OCI-LY3 (cell line): ENCODE results near the gene PODXL.

ENCODE experiments used
- H2AFZ ChIP-seq: fragments of 200-600, 300-600 bp; shearing (Covaris generic); 2 replicates; pipeline ENCODE4 v1.6.0; 2014; ENCODE audit warnings: antibody characterized with exemption, low read depth, low read length
- H3K27ac ChIP-seq: fragments of 200-600, 300-600 bp; sonication (generic); 2 replicates; pipeline ENCODE4 v1.5.1; 2014; ENCODE audit warnings: mild to moderate bottlenecking, low read length, moderate library complexity, mixed read lengths
- H3K27me3 ChIP-seq: fragments of 200-600, 300-600 bp; sonication (generic); 2 replicates; pipeline ENCODE4 v1.6.1; 2014; ENCODE audit warnings: low read depth, low read length, mixed read lengths
- H3K36me3 ChIP-seq: fragments of 200-600, 300-600 bp; sonication (generic); replicated peaks from 2 replicates; pipeline ENCODE3; 2014; ENCODE audit warnings: low read depth, low read length, mixed read lengths
- H3K4me1 ChIP-seq: fragments of 300-600, 200-600 bp; sonication (generic); 2 replicates; pipeline ENCODE4 v1.6.1; 2014; ENCODE audit warnings: low read length, mixed read lengths
- H3K4me2 ChIP-seq: fragments of 200-600, 300-600 bp; sonication (generic); 2 replicates; pipeline ENCODE4 v1.6.1; 2014; ENCODE audit warnings: low read length, mixed read lengths
- H3K4me3 ChIP-seq: fragments of 300-600, 200-600 bp; sonication (generic); 2 replicates; pipeline ENCODE4 v1.5.1; 2014; ENCODE audit warnings: antibody characterized with exemption, mild to moderate bottlenecking, low read length, moderate library complexity
- H3K79me2 ChIP-seq: fragments of 300-600, 200-600 bp; shearing (Covaris generic); 2 replicates; pipeline ENCODE4 v1.6.1; 2014; ENCODE audit warnings: mild to moderate bottlenecking, low read length, mixed read lengths
- H3K9ac ChIP-seq: fragments of 300-600, 200-600 bp; shearing (Covaris generic); 2 replicates; pipeline ENCODE4 v1.6.0; 2014; ENCODE audit warnings: mild to moderate bottlenecking, low read length, moderate library complexity
- H3K9me3 ChIP-seq: fragments of 200-600, 300-600 bp; shearing (Covaris generic); 2 replicates; pipeline ENCODE4 v1.6.1; 2014; ENCODE audit warnings: low read length, mixed read lengths; ENCODE audit not compliant: insufficient read depth
- H4K20me1 ChIP-seq: fragments of 200-600, 300-600 bp; sonication (generic); 2 replicates; pipeline ENCODE4 v1.6.1; 2016; ENCODE audit warnings: low read length, mixed read lengths; ENCODE audit not compliant: insufficient read depth
- CTCF ChIP-seq: fragments of 200-600, 300-600 bp; sonication (generic); IDR thresholded peaks from 2 replicates; pipeline ENCODE4 v1.5.1; 2014; ENCODE audit warnings: antibody characterized with exemption, low read length, low read depth
- EZH2phosphoT487 ChIP-seq: fragments of 200-600 bp; shearing (Covaris generic); IDR thresholded peaks from 2 replicates; pipeline ENCODE4 v1.6.1; 2018; ENCODE audit warnings: antibody characterized with exemption, mixed run types, low read depth

Gene PODXL

GRCh38 chr7:131497454-131497853, 59.0 kb downstream of the PODXL start:
- no peak overlapping the region for H3K9ac ChIP-seq
- H4K20me1 ChIP-seq, result no peaks in the 10 kb centered on the region
- no peaks in the 10 kb centered on the region for H3K79me2 ChIP-seq
- H3K4me2 ChIP-seq, result no peak overlapping the region
- no peak overlapping the region for H3K27ac ChIP-seq
- no peak for TF ChIP-seq EZH2phosphoT487
- no peak for TF ChIP-seq CTCF
- no peaks in the 10 kb centered on the region for H3K9me3 ChIP-seq
- H2AFZ ChIP-seq, result no peak overlapping the region
- H3K27me3 ChIP-seq, result no peaks in the 10 kb centered on the region
- H3K4me3 ChIP-seq, result no peak overlapping the region
- peaks cover 12% of the 10 kb centered on the region for H3K36me3 ChIP-seq
- no peaks in the 10 kb centered on the region for H3K4me1 ChIP-seq

GRCh38 chr7:131495669-131496498, 60.5 kb downstream of the PODXL start:
- Histone ChIP-seq H3K27ac (no peak overlapping the region), H3K36me3 (peaks cover 12% of the 10 kb centered on the region), H3K79me2 (no peaks in the 10 kb centered on the region), H3K9me3 (no peaks in the 10 kb centered on the region), H4K20me1 (no peaks in the 10 kb centered on the region), H3K4me2 (no peak overlapping the region), H3K4me3 (no peak overlapping the region), H2AFZ (no peak overlapping the region), H3K4me1 (no peaks in the 10 kb centered on the region), H3K9ac (no peak overlapping the region), H3K27me3 (no peaks in the 10 kb centered on the region)
- TF ChIP-seq CTCF (no peak), EZH2phosphoT487 (no peak)

- Histone ChIP-seq H3K36me3 (peaks cover 12% of the 10 kb centered on the region), H3K4me3 (no peak overlapping the region), H3K27ac (no peak overlapping the region), H3K79me2 (no peaks in the 10 kb centered on the region), H3K9me3 (no peaks in the 10 kb centered on the region), H3K9ac (no peak overlapping the region), H3K4me1 (no peaks in the 10 kb centered on the region), H3K4me2 (no peak overlapping the region), H3K27me3 (no peaks in the 10 kb centered on the region), H4K20me1 (no peaks in the 10 kb centered on the region), H2AFZ (no peak overlapping the region)
- TF ChIP-seq EZH2phosphoT487 (no peak), CTCF (no peak)
These were observed 62.2 kb downstream of the PODXL start for GRCh38 chr7:131494182-131494581.

GRCh38 chr7:131493581-131493980, 62.8 kb downstream of the PODXL start:
- Histone ChIP-seq H3K36me3 (peaks cover 9% of the 10 kb centered on the region), H3K27ac (no peak overlapping the region), H3K27me3 (no peaks in the 10 kb centered on the region), H3K4me2 (no peak overlapping the region), H3K4me1 (no peaks in the 10 kb centered on the region), H2AFZ (no peak overlapping the region), H3K79me2 (no peaks in the 10 kb centered on the region), H3K9ac (no peak overlapping the region), H3K4me3 (no peak overlapping the region), H3K9me3 (no peaks in the 10 kb centered on the region), H4K20me1 (no peaks in the 10 kb centered on the region)
- no peak for TF ChIP-seq EZH2phosphoT487
- TF ChIP-seq CTCF, result no peak
